ENCODE data around the gene KIFC3.

Gene KIFC3

DNA sequence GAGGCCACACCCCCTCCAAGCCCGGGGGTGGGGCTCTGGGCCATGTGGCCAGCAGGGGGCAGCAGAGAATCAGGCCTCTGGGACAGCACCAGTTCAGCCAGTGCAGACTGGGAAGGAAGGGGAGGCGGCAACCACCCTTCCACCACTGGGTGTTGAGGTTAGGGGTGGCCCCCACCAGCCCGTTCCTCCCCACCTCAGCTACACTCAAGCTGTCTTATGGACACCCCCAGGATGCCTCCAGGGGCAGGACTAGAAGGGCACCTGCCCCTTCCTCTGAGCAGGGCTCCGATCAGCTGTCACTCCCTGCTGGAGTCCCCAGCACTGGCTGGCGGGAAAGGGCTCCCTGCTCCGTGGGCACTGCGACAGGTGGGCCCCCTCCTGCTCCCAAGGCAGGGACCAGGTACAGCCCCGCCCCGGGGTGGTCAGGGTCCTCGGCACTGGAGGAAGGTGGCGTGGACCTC, 44.9 kb downstream of the KIFC3 start:
- no peaks in the 10 kb centered on the region for H3K79me2 ChIP-seq (ENCODE audit: control insufficient read depth, insufficient read depth, low read length, unreplicated experiment)
- no peaks in the 10 kb centered on the region for H3K27me3 ChIP-seq (ENCODE audit: insufficient read depth, low read length)
- H3K27ac ChIP-seq (ENCODE audit: low read depth, low read length) = no peak overlapping the region
- H3K4me3 ChIP-seq (ENCODE audit: low read depth, low read length) = no peak overlapping the region
- H3K4me1 ChIP-seq (ENCODE audit: control insufficient read depth, insufficient read depth, low read length, unreplicated experiment) = no peaks in the 10 kb centered on the region
- H3K36me3 ChIP-seq (ENCODE audit: insufficient read depth, low read length) = no peaks in the 10 kb centered on the region
- no peak overlapping the region for H2AFZ ChIP-seq (ENCODE audit: low read length, unreplicated experiment)

DNA sequence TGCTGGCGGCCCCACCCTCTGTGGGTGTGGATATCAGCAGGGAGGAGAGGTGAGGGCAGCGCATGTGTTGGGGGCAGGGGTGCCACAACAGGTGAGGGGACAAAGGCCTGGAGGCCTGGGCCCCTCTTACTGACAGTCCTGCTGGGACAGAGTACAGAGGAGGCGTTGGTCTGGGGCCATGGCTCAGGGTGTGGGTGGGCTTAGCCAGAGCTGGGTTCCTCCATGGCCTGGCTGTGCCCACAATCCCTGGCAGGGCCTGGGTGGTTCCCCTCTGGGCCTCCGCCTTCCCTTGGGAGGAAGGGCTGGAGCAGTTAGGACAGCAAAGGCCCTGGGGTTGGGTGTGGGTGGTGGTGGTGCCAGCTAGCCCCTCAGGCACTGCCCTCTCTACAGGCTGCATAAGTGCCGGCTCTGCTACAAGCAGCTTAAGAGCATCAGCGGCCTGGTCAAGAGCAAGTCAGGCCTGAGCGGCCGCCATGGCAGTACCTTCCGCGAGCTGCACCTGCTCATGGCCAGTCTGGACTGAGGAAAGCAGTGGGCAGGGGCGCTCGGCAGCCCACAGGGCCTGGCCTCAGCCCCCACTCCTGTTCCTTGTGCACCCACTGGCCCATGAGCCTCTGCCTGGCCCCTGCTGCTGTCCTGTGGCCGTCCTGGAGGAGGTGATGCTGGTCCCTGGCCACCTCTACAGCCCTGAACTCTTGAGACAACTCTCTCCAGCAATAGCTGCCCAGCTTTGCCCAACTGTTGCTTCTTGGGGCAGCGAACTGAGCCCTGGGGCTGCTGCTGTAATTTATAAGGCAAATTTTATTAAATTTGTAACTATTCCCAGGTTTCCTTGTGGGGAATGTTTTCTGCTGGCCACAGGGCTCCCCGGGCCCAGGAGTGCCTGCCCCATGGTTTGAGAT, 45.6 kb downstream of the KIFC3 start:
- Histone ChIP-seq H3K4me1 (ENCODE audit: control insufficient read depth, insufficient read depth, low read length, unreplicated experiment) (no peaks in the 10 kb centered on the region), H3K4me3 (ENCODE audit: low read depth, low read length) (no peak overlapping the region), H3K27me3 (ENCODE audit: insufficient read depth, low read length) (no peaks in the 10 kb centered on the region), H3K36me3 (ENCODE audit: insufficient read depth, low read length) (no peaks in the 10 kb centered on the region), H3K27ac (ENCODE audit: low read depth, low read length) (no peak overlapping the region), H3K79me2 (ENCODE audit: control insufficient read depth, insufficient read depth, low read length, unreplicated experiment) (no peaks in the 10 kb centered on the region), H2AFZ (ENCODE audit: low read length, unreplicated experiment) (no peak overlapping the region)

DNA sequence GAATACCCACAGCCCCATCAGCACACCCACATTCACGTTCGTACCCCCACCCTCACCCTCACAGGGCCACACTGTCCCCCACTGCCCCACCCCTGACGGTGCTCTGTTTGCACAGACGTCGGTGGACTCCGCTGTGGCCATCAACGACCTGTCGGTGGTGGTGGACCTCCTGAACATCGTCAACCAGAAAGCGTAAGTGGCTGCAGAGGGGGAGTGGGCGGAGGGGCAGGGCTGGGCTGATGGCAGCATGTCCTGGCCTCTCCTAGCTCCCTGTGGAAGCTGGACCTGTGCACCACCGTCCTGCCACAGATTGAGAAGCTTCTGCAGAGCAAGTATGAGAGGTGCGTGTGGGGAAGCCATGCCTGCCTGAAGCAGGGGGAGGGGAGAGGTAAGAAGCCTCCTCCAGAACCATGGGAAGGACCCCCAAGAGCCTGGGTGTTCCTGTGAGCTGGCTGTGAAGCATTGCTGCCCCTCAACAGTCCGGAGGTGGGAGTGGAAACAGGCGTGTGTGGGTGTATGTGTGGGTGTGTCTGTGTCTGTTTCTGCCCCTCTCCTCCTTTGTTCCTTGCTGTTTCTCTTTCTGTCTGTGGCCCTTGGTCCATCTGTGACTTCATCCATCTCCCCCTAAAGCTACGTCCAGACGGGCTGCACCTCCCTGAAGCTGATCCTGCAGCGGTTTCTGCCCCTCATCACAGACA, 46.4 kb downstream of the KIFC3 start:
- H3K27ac ChIP-seq (ENCODE audit: low read depth, low read length) = no peak overlapping the region
- H3K27me3 ChIP-seq (ENCODE audit: insufficient read depth, low read length) = no peaks in the 10 kb centered on the region
- no peak overlapping the region for H2AFZ ChIP-seq (ENCODE audit: low read length, unreplicated experiment)
- H3K4me1 ChIP-seq (ENCODE audit: control insufficient read depth, insufficient read depth, low read length, unreplicated experiment) = no peaks in the 10 kb centered on the region
- H3K4me3 ChIP-seq (ENCODE audit: low read depth, low read length) = no peak overlapping the region
- no peaks in the 10 kb centered on the region for H3K36me3 ChIP-seq (ENCODE audit: insufficient read depth, low read length)
- H3K79me2 ChIP-seq (ENCODE audit: control insufficient read depth, insufficient read depth, low read length, unreplicated experiment) = no peaks in the 10 kb centered on the region

DNA sequence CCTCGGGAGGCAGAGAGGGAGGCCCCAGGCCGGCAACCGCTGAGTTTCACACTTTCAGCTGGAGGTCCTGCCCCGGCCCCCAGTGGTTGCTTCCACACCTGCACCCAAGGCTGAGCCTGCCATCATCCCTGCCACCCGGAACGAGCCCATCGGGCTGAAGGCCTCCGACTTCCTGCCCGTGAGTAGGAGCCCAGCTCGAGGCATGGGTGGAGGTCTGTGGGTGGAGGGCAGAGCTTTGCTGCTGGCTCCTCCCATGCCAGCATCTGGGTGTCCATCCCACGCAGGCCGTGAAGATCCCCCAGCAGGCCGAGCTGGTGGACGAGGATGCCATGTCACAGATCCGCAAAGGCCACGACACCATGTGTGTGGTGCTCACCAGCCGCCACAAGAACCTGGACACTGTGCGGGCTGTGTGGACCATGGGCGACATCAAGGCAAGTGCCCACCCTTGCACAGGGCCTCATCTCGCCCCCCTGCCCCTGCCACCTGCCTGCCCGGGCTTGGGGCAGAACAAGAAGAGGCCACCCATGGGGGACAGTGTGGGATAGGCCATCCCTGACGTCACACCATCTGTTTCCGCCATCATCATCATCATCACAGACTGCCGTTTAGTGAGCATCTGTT, 47.1 kb downstream of the KIFC3 start:
- H3K36me3 ChIP-seq (ENCODE audit: insufficient read depth, low read length) = no peaks in the 10 kb centered on the region
- no peaks in the 10 kb centered on the region for H3K79me2 ChIP-seq (ENCODE audit: control insufficient read depth, insufficient read depth, low read length, unreplicated experiment)
- H3K27me3 ChIP-seq (ENCODE audit: insufficient read depth, low read length) = no peaks in the 10 kb centered on the region
- no peaks in the 10 kb centered on the region for H3K4me1 ChIP-seq (ENCODE audit: control insufficient read depth, insufficient read depth, low read length, unreplicated experiment)
- no peak overlapping the region for H3K27ac ChIP-seq (ENCODE audit: low read depth, low read length)
- H3K4me3 ChIP-seq (ENCODE audit: low read depth, low read length) = no peak overlapping the region
- no peak overlapping the region for H2AFZ ChIP-seq (ENCODE audit: low read length, unreplicated experiment)

DNA sequence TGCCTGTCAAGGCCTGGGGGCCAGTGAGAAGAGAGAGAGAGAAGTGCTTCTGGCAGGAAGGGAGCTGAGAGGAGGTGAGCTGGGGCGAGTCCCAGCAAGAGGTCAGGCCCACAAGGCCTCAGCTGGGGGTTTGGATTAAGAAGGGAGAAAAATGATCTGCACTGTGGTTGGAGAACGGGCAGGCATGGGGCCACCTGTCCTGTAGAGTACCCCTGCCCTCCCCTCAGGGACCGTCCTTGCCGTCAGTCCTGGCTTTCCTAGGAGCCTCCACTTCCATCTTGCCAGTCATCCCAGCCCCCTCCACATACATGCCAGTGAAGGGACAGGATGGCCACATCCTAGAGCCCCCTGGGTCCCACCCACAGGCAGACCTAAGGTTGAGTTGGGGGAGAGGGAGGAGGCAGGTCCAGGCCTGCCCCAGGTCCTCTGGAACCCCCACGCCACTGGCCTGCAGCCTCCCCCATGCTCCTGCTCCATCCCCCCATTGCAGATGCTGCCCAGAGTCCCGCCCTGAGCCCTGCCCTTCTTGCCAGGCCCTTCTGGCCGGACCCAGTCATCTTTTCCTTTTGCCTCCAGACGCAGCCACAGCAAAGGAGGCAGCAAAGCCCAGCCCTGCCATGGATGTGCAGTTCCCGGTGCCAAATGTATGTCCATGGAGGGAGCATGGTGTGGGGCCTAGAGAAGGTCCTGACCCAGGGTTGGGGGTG, 47.8 kb downstream of the KIFC3 start:
- Histone ChIP-seq H3K4me1 (ENCODE audit: control insufficient read depth, insufficient read depth, low read length, unreplicated experiment) (no peaks in the 10 kb centered on the region), H2AFZ (ENCODE audit: low read length, unreplicated experiment) (no peak overlapping the region), H3K4me3 (ENCODE audit: low read depth, low read length) (no peak overlapping the region), H3K27me3 (ENCODE audit: insufficient read depth, low read length) (no peaks in the 10 kb centered on the region), H3K36me3 (ENCODE audit: insufficient read depth, low read length) (no peaks in the 10 kb centered on the region), H3K27ac (ENCODE audit: low read depth, low read length) (no peak overlapping the region), H3K79me2 (ENCODE audit: control insufficient read depth, insufficient read depth, low read length, unreplicated experiment) (no peaks in the 10 kb centered on the region)

DNA sequence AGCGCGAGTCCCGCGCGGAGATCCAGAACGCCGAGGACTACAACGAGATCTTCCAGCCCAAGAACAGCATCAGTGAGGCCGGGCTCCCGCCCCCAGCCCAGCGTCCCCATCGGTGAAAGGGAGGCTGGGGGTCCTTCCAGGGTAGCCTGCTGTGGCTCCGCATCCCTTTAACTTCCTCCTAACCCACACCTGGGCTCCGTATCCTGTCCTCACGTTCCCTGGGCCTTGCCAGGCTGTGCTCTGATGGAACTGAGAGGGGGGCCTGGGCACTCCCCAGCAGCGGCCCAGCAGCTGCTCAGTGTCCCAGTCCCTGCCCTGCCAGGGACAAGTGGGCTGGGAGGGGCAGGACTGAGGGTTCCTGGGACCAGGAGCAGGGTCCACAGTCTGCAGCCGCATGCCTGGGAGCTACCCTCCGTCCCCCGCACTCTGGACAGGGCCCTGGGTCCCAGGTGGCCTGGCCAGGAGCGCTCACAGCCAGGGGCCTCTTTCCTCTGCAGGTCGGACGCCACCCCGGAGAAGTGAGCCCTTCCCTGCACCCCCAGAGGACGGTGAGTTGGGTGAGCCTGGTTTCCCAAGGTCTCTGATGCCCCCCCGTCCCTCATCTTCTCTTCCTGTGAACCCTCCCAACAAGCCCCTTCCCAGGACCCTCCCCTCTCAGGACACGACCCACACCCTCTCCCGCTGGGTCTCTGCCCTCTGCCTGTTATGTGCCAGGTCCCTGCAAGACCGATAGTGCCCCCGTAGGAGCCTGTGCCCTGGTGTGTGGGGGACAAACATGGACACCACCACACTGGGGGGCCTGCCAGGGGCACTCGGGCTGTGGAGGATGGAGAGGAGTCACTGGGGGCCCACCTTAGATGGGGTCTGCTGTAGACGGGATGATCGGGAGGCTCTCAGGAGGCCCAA, 48.6 kb downstream of the KIFC3 start:
- Histone ChIP-seq H3K27me3 (ENCODE audit: insufficient read depth, low read length) (no peaks in the 10 kb centered on the region), H3K27ac (ENCODE audit: low read depth, low read length) (no peak overlapping the region), H3K4me3 (ENCODE audit: low read depth, low read length) (no peak overlapping the region), H3K79me2 (ENCODE audit: control insufficient read depth, insufficient read depth, low read length, unreplicated experiment) (no peaks in the 10 kb centered on the region), H2AFZ (ENCODE audit: low read length, unreplicated experiment) (no peak overlapping the region), H3K4me1 (ENCODE audit: control insufficient read depth, insufficient read depth, low read length, unreplicated experiment) (no peaks in the 10 kb centered on the region), H3K36me3 (ENCODE audit: insufficient read depth, low read length) (no peaks in the 10 kb centered on the region)

DNA sequence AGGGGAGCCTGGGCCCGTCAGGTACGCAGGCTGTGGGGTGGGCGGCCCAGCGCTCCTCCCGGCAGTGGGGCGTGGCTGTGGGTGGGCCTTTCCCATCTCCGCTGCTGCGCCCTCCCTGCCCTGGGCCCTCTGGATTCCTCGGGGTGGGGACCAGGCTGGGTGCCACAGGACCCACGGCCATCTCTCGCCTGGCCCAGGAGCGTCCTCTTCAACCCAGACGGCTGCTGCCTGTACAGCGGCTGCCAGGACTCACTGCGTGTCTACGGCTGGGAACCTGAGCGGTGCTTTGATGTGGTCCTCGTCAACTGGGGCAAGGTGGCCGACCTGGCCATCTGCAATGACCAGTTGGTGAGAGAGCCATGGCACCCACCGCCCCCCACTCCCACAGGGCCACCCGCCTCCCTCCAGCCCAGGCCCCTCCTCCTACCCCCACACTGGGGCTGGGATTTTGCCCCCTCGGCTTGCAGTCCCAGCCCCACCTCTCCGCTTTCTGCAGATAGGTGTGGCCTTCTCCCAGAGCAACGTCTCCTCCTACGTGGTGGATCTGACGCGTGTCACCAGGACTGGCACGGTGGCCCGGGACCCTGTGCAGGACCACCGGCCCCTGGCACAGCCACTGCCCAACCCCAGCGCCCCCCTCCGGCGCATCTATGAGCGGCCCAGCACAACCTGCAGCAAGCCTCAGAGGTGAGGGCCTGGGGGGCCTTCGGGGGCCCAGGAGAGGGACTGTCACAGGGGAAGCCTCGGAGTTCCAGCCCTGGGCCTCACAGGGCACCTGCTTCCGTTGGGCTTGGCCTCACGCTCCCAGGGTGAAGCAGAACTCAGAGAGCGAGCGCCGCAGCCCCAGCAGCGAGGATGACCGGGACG, 49.5 kb downstream of the KIFC3 start:
- Histone ChIP-seq H3K36me3 (ENCODE audit: insufficient read depth, low read length) (no peaks in the 10 kb centered on the region), H3K4me3 (ENCODE audit: low read depth, low read length) (no peak overlapping the region), H3K4me1 (ENCODE audit: control insufficient read depth, insufficient read depth, low read length, unreplicated experiment) (no peaks in the 10 kb centered on the region), H2AFZ (ENCODE audit: low read length, unreplicated experiment) (no peak overlapping the region), H3K27ac (ENCODE audit: low read depth, low read length) (no peak overlapping the region), H3K79me2 (ENCODE audit: control insufficient read depth, insufficient read depth, low read length, unreplicated experiment) (no peaks in the 10 kb centered on the region), H3K27me3 (ENCODE audit: insufficient read depth, low read length) (no peaks in the 10 kb centered on the region)

DNA sequence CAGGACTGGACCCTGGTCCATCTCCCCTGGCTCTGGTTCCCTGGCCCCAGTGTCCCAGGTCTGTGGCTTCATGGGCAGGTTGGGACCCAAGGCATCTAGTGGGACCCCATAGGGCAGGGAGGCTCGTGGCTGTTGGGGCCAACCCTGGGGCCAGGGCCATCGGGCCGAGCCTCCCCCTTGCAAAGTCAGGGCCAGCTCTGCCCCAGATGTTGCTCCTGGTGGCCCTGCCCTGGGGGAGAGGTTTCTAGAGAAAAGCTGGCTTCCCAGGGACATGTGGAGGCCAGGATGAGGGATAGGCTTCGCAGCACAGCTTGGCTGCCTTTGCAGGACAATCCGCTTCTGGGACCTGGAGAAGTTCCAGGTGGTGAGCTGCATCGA, 50.1 kb downstream of the KIFC3 start:
- no peaks in the 10 kb centered on the region for H3K79me2 ChIP-seq (ENCODE audit: control insufficient read depth, insufficient read depth, low read length, unreplicated experiment)
- H3K4me1 ChIP-seq (ENCODE audit: control insufficient read depth, insufficient read depth, low read length, unreplicated experiment) = no peaks in the 10 kb centered on the region
- no peak overlapping the region for H3K4me3 ChIP-seq (ENCODE audit: low read depth, low read length)
- no peak overlapping the region for H2AFZ ChIP-seq (ENCODE audit: low read length, unreplicated experiment)
- no peaks in the 10 kb centered on the region for H3K27me3 ChIP-seq (ENCODE audit: insufficient read depth, low read length)
- no peak overlapping the region for H3K27ac ChIP-seq (ENCODE audit: low read depth, low read length)
- no peaks in the 10 kb centered on the region for H3K36me3 ChIP-seq (ENCODE audit: insufficient read depth, low read length)

DNA sequence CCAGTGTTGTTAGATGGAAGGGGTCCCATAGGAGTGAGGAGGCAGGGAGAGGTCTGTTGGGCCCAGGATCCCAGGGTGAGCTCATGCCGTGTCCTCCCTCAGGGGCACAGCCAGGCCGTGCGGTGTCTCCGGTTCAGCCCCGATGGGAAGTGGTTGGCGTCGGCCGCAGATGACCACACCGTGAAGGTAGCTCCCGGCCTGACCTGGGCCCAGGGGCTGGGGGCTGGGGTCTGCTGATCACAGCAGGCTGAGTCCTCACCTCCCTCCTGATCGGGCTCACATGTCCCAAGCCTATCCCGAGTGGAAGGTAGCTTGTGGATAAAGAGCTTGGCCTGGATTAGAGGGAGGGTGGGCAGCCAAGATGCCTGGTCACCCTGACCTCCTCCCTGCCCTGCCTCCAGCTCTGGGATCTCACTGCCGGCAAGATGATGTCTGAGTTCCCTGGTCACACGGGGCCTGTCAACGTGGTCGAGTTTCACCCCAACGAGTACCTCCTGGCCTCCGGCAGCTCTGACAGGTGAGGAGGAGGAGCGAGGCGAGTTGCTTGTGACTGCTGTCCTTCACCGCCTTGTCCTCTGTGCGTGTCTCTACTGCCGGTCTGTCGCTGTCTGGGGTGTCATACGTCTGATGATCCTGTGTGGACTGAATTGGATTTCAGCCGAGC, 50.6 kb downstream of the KIFC3 start:
- Histone ChIP-seq H3K36me3 (ENCODE audit: insufficient read depth, low read length) (no peaks in the 10 kb centered on the region), H3K27ac (ENCODE audit: low read depth, low read length) (no peak overlapping the region), H3K27me3 (ENCODE audit: insufficient read depth, low read length) (no peaks in the 10 kb centered on the region), H2AFZ (ENCODE audit: low read length, unreplicated experiment) (no peak overlapping the region), H3K4me3 (ENCODE audit: low read depth, low read length) (no peak overlapping the region), H3K4me1 (ENCODE audit: control insufficient read depth, insufficient read depth, low read length, unreplicated experiment) (no peaks in the 10 kb centered on the region), H3K79me2 (ENCODE audit: control insufficient read depth, insufficient read depth, low read length, unreplicated experiment) (no peaks in the 10 kb centered on the region)

All from ACC112 (cell line).